Calu3 (cell line): ENCODE data around the gene TSPAN13. TPM values are rescaled to one million over a fixed set of nuclear protein-coding genes. Genes with fewer than 3 reads are reported as not detected.
"Not testable (repeated sequence)": the region's sequence is repeated elsewhere in the genome, so short reads cannot be mapped to it uniquely, and the experiment has no call there.

ENCODE experiments used
- BruUV-seq: library from RNA; stranded (reverse); fragments of 400-500 nt; replicated peaks from 2 replicates; lab custom pipeline; 2021; lab: Mats Ljungman, UMichigan
- CTCF ChIA-PET: fragments of 300-600 bp; sonication (Branson Sonifier 250); formaldehyde crosslinking; loops from one replicate; lab custom pipeline; 2022; ENCODE audit warnings: antibody characterized with exemption; lab: Charles Lee
- DNase-seq: peaks from one replicate; pipeline ENCODE4 v3.0.0; 2022
- H3K27ac Mint-ChIP-seq: one replicate; pipeline ENCODE4 v1.8.0; 2022; ENCODE audit warnings: mixed read lengths; ENCODE audit not compliant: unreplicated experiment
- H3K27me3 Mint-ChIP-seq: one replicate; pipeline ENCODE4 v1.8.0; 2022; ENCODE audit warnings: mixed read lengths; ENCODE audit not compliant: unreplicated experiment
- H3K36me3 Mint-ChIP-seq: one replicate; pipeline ENCODE4 v1.8.0; 2022; ENCODE audit warnings: mild to moderate bottlenecking, moderate library complexity, mixed read lengths; ENCODE audit not compliant: insufficient read depth, unreplicated experiment
- H3K4me1 Mint-ChIP-seq: one replicate; pipeline ENCODE4 v1.8.0; 2022; ENCODE audit warnings: mild to moderate bottlenecking, low read depth, mixed read lengths; ENCODE audit not compliant: unreplicated experiment
- H3K4me3 Mint-ChIP-seq: one replicate; pipeline ENCODE4 v1.8.0; 2022; ENCODE audit warnings: mild to moderate bottlenecking, low read depth, moderate library complexity, mixed read lengths; ENCODE audit not compliant: unreplicated experiment
- H3K9me3 Mint-ChIP-seq: one replicate; pipeline ENCODE4 v1.8.0; 2022; ENCODE audit warnings: low read depth, mixed read lengths; ENCODE audit not compliant: unreplicated experiment
- intact Hi-C: fragments of 100-400 bp; cut with micrococcal nuclease; formaldehyde crosslinking; loops from one replicate; pipeline ENCODE4 v1.10.0; 2022; ENCODE audit not compliant: unreplicated experiment
- total RNA-seq: library from RNA; stranded (reverse); gene quantifications from 2 replicates; pipeline ENCODE4 v1.2.3, GENCODE V29; 2022
- TF ChIP-seq, protein P1 (sequence below): fragments of 200-600 bp; IDR thresholded peaks from one replicate; pipeline ENCODE4 v1.8.0; 2022; ENCODE audit warnings: antibody characterized with exemption; ENCODE audit not compliant: unreplicated experiment

TSPAN13 gene
- total RNA-seq, 1 experiment from 2014 or later, result 148 TPM

DNA sequence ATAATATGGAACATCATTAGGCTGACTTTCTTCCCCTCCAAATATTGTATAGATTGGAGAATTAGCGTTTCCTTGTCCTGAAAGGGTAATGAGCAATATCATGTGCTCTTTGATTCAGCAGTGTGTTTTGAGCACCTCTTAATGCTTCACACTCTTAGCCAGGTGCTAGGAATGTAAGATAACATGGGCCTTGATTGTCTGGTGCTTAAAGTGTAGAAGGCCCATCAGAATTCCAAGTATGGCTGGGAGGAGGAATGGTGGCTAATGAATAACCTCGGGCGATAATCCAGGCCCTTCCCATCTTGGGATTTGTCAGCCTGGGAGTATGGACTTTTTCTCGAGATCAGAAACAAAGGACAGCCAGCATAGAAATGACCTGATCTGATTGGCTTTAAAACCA is 8.6 kb downstream of the TSPAN13 start:
- TF ChIP-seq, protein P1, sequence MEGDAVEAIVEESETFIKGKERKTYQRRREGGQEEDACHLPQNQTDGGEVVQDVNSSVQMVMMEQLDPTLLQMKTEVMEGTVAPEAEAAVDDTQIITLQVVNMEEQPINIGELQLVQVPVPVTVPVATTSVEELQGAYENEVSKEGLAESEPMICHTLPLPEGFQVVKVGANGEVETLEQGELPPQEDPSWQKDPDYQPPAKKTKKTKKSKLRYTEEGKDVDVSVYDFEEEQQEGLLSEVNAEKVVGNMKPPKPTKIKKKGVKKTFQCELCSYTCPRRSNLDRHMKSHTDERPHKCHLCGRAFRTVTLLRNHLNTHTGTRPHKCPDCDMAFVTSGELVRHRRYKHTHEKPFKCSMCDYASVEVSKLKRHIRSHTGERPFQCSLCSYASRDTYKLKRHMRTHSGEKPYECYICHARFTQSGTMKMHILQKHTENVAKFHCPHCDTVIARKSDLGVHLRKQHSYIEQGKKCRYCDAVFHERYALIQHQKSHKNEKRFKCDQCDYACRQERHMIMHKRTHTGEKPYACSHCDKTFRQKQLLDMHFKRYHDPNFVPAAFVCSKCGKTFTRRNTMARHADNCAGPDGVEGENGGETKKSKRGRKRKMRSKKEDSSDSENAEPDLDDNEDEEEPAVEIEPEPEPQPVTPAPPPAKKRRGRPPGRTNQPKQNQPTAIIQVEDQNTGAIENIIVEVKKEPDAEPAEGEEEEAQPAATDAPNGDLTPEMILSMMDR, result no peak
- H3K9me3 Mint-ChIP-seq, result peaks cover 2% of the 10 kb centered on the region
- peaks cover 29% of the 10 kb centered on the region for H3K4me1 Mint-ChIP-seq
- H3K27me3 Mint-ChIP-seq, result no peaks in the 10 kb centered on the region
- intact Hi-C loops, result no loop called here
- H3K27ac Mint-ChIP-seq, result no peak overlapping the region
- CTCF ChIA-PET, result no interaction called here
- no peaks in the 10 kb centered on the region for H3K36me3 Mint-ChIP-seq
- no peak for DNase-seq
- BruUV-seq, result no TSS peak
- no peak overlapping the region for H3K4me3 Mint-ChIP-seq

GRCh38 chr7:16764942-16765341 is 11.4 kb downstream of the TSPAN13 start:
- CTCF ChIA-PET, result no interaction called here
- intact Hi-C loops, result no loop called here
- TF ChIP-seq, protein P1, result no peak
- H3K36me3 Mint-ChIP-seq, result no peaks in the 10 kb centered on the region
- no peak overlapping the region for H3K27ac Mint-ChIP-seq
- BruUV-seq, result no TSS peak
- H3K4me3 Mint-ChIP-seq, result no peak overlapping the region
- H3K9me3 Mint-ChIP-seq, result peaks cover 2% of the 10 kb centered on the region
- H3K4me1 Mint-ChIP-seq, result peaks cover 20% of the 10 kb centered on the region
- DNase-seq, result no peak
- H3K27me3 Mint-ChIP-seq, result no peaks in the 10 kb centered on the region

DNA sequence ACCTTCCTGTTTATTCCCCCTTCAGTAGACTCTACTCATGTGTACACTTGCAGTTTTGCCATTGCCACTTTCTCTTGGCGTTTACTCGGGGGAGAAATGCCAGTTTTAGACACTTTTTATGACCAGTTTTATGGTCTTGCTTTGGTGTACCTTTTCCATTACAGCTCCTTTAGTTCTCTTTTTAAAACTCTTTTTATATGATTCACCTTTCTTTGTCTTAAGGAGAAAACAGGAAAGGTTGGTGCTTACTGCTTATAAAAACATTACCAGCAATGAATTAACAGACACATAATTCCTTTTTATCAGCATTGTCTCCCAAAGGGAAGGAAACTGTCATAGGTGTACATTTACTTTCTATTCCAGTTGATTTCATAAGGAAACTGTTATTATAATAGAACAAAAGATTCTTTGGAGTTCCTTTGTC is 11.9 kb downstream of the TSPAN13 start:
- DNase-seq, result no peak
- Mint-ChIP-seq H3K9me3 (peaks cover 2% of the 10 kb centered on the region), H3K4me3 (no peak overlapping the region), H3K36me3 (no peaks in the 10 kb centered on the region), H3K27ac (no peak overlapping the region), H3K4me1 (peaks cover 17% of the 10 kb centered on the region), H3K27me3 (no peaks in the 10 kb centered on the region)
- TF ChIP-seq, protein P1, result no peak
- CTCF ChIA-PET, result no interaction called here
- intact Hi-C loops, result no loop called here
- BruUV-seq, result no TSS peak

GRCh38 chr7:16769994-16770393 is 16.4 kb downstream of the TSPAN13 start:
- H3K27ac Mint-ChIP-seq, DNase-seq, H3K27me3 Mint-ChIP-seq, H3K36me3 Mint-ChIP-seq, H3K4me1 Mint-ChIP-seq, BruUV-seq, H3K4me3 Mint-ChIP-seq, H3K9me3 Mint-ChIP-seq, intact Hi-C loops: not testable (repeated sequence)
- CTCF ChIA-PET, result interaction anchor here (0.6 kb wide), 1 partner anchor 1481 kb away, joined by 3 read pairs; no protein-coding TSS in a partner anchor

DNA sequence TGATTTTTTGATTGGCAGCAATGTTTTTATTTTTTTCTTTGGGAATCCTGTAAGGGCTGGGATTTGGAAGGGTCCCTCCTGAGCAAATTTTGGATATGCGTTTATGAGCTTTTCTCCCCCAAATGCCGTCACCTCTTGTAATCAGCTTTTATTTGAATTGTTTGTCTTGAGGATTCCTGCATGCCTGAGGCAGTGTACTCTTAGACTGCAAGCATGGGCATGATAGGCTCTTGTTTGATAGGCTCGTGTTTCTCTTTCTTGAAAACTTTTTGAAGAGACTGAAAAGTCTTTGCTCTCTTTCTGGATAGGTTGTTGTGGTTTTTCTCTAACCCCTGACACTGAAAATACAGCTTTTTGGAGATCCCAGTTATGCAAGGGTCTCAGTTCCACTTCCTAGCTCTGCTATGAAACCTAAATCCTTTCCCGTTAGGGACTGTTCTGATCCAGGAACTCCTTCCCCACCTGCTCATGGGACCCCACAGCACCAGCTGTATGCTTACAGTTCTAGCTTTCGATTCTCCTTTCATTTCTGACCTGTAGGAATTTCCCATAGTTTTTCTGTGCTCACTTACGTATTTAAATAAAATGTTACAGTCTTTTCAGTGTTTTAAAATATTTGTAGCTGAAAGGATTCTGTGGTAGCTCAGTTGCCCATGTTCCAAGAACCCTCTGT is 17.2 kb downstream of the TSPAN13 start:
- H3K27me3 Mint-ChIP-seq, result no peaks in the 10 kb centered on the region
- CTCF ChIA-PET, result interaction anchor here (0.6 kb wide), 2 partner anchors 59 to 1480 kb away, joined by 3 to 6 read pairs; no protein-coding TSS in a partner anchor
- H3K27ac Mint-ChIP-seq, result no peak overlapping the region
- H3K4me3 Mint-ChIP-seq, result no peak overlapping the region
- no TSS peak for BruUV-seq
- peaks cover 15% of the 10 kb centered on the region for H3K4me1 Mint-ChIP-seq
- no peaks in the 10 kb centered on the region for H3K9me3 Mint-ChIP-seq
- TF ChIP-seq, protein P1, result no peak
- DNase-seq, result no peak
- H3K36me3 Mint-ChIP-seq, result no peaks in the 10 kb centered on the region
- intact Hi-C loops, result no loop called here
